ENCODE results near the gene FBF1.
A peak's percentile ranks its signal among the peaks of the same experiment; 100 is the strongest.
"Not testable (repeated sequence)": the region's sequence is repeated elsewhere in the genome, so short reads cannot be mapped to it uniquely, and the experiment has no call there.

Gene FBF1

DNA sequence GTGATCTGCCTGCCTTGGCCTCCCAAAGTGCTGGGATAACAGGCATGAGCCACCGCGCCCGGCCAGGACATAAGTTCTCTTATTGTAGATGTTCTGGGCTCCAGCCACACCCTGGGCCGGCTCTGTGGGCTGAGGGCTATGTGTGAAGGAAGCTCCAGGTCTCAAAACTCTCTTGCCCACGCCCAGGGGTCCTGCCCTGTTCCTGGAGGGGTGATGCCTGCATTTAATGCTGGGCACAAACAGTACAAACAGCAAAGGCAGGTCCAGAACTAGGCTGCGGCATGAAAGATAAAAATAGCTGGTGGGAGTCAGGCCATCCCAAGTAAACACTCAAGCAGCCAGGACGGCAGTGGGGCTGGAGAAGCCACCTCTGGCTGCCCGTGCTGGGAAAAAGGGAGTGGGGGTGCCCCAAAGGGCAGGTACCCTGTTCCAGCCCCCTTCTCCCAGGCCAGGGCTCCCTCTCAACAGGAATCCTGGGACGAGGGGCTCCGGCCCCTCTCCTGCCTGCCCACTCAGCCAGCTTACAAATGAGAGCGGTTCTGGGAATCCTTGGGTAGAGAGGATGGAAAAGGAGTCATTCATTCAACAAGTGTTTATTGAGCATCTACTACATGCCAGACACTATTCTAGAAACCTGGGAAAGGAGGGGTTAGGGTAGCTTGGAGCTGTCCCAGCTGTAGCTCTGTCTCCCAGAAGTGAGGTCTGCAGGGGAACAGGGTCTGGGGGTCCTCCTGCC lies 67.1 kb downstream of the FBF1 start:
- DNase-seq = no peak

DNA sequence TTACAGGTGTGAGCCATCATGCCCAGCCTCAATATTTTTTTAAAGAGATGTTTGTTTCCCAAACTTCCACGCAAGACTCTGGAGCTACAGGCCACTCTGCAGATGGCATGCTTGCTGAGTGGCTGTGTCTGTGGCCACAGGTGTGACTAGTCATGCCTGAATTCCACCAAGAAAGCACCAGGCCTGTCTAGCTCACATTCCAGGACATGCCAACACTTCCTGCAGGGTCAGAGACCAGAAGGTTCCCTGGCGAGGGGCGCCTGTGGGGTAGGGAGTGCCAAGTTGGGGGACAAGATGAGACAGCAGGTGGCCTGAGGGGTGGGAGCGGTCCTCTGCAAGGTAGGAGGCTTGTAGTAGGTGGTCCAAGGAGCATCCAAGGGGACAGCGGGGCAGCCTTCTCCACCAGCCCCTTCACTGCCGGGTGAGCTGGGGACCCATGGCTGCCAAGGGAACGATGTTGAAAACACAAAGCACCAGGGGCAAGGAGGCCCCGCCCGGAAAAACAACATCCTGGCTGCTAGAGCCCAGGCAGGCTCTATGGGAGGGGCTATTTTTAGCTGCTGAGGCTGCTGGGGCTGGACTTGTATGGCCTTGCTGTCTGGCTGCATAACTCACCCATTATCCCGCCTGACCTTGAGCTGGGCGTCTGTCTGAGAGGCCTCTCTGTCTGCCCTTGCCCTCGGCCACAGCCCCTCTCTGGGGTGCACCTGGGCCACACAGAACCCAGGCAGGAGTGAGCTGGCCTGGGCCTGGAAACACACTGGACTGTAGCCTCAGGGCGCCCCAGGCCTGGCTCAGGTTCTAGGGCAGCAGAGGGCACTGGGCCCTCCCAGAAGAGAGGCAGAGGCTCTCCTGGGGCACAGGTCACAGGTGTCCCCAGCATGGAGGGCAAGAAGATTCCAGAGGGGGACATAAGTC lies 68.1 kb downstream of the FBF1 start:
- peak; percentile 73 to 77 for DNase-seq

DNA sequence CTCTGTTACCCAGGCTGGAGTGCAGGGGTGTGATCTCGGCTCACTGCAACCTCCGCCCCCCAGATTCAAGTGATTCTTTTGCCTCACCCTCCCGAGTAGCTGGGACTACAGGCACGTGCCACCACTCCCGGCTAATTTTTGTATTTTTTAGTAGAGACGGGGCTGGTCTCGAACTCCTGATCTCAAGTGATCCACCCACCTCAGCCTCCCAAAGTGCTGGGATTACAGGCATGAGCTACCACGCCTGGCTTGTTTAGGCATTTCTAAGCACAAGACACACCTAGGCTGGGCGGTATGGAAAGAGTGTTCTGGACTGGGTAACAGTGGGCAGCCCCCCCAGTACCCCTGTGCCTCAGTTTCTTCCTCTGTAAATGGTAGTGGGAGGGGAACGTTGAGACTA lies 70.6 kb downstream of the FBF1 start:
- DNase-seq = not testable (repeated sequence)

DNA sequence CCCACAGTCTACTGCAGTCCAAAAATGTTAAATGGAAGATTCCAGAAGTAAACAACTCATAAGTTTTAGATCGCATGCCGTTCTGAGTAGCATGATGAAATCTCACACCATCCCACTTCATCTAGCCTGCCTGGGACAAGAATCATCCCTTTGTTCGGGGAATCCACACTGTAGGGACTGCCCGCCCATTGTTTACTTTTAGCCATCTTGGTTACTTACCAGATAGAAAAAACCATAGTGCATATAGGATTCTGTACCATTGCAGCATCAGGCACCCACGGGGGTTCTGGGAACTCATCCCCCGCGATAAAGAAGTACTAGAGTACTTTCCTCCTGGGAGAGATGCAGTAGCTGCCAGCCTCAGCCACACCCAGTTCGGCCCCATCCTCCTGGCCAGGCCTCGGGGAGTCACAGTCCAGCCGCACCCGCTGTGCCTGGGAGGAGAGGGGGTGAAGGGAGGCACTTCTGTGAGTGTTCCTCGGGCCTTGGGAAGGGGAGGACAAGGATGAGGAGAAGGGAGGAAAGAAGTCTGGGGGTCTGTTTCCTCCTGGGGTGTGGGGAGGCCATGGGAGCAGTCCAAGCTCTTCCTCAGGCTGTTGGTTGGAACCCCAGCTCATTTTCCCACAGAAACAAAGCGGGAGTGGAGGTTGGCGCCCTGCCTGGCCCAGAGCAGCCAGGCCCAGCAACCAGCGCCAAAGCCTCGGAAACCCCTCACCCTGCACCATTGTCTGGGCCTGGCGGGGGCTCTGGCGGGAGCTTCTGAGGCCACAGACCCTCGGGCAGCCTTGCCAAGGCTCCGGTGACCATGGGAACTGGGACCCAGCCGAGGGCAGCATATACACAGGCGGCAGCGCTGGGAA lies 71.3 kb downstream of the FBF1 start:
- no peak for DNase-seq

DNA sequence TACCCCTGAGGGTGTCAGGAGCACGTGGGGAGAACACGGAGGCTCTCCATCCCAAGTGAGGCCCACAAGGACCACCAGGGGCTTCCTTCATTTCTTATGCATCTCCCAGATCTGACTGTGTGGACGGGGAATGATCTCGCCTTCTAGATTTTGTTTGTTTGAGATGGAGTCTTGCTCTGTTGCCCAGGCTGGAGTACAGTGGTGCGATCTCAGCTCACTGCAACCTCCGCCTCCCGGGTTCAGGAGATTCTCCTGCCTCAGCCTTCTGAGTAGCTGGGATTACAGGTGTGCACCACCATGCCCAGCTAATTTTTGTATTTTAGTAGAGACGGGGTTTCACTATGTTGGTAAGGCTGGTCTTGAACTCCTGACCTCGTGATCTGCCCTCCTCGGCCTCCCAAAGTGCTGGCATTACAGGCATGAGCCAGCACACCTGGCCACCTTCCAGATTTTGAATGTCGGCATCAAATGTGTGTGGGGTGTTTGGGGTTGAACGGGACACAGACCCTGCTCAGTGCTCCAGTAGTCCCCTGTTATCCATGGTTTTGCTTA lies 72.0 kb downstream of the FBF1 start:
- not testable (repeated sequence) for DNase-seq

DNA sequence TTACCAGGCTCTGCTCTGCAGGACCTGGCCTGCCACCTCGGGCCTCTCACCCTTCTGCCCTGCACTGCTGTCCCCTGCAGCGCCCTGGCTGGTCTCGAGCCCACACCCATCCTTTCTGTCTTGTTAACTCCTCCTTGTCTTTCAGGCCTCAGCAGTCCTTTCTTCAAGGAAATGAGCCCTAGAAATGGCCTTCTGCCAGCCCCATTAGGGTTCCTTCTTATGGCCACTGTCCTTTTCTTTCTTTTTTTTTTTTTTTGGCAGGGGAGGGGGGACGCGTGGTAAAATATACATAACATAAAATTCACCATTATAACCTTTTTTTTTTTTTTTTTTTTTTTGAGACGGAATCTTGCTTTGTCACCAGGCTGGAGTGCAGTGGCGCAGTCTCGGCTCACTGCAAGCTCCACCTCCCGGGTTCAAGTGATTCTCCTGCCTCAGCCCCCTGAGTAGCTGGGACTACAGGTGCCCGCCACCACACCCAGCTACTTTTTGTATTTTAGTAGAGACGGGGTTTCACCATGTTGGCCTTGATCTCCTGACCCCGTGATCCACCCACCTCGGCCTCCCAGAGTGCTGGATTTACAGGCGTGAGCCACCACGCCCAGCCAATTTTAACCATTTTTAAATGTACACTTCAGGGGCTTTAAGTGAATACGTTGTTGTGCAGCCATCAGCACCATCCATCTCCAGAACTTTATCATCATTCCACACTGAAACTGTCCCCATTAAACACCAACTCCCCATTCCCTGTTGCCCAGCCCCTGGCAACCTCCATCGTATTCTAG lies 75.2 kb downstream of the FBF1 start:
- not testable (repeated sequence) for DNase-seq

DNA sequence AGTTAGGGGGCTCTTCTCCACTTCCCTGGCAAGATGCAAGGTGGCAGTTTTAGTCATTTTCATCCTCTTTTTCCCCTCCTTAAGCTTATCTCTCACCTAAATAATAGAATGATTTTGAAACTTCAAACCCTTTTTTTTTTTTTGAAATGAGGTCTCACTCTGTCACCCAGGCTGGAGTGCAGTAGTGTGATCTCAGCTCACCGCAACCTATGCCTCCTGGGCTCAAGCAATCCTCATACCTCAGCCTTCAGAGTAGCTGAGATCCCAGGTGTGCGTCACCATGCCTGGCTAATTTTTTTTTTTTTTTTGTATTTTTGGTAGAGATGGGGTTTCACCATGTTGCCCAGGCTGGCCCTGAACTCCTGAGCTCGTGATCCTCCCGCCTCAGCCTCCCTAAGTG lies 76.0 kb downstream of the FBF1 start:
- DNase-seq = not testable (repeated sequence)

DNA sequence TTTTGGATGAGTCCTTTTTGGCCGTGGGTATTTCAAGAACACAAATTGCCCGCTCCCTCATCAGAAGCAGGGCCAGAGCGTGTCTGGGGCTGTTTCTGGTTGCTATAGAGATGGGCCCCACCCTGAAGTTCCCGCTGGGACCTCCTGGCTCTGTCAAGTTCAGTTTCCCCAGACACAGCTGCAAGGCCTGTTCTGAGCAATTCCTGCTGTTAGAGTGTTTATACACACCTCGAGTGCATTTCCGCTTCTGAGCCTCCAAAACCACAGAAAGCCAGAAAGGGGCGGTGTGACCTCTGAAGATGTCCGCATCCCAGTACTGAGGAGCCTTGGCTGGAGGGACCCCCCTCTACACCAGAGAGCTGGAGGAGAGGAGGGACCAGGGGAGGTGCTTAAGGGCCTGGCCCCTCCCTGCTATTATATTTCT lies 76.4 kb downstream of the FBF1 start:
- peak; percentile 68 to 78 for DNase-seq

DNA sequence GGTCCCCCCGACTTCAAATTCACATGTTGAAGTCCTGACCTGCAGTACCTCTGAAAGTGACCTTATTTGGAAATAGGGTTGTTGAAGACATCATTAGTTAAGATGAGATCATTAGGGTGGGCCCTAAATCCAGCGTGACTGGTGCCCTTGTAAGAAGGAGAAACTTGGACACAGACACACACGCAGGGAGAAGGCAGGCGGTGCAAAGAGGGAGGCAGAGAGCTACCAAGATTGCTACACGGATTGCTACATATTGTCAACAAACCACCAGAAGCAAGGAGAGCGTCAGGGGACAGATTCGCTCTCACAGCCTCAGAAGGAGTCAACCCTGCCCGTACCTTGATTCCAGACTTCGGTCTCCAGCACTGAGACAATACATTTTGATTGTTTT lies 78.9 kb downstream of the FBF1 start:
- no peak for DNase-seq

Data from CD4-positive, alpha-beta T cell treated with Interleukin-4 for 1 hour (primary cell).